RPMI8226 (cell line): ENCODE results near the gene SH3RF3.

Source experiments
- DNase-seq: peaks from one replicate; pipeline ENCODE4 v3.0.0-alpha.2; 2015

Gene SH3RF3

DNA sequence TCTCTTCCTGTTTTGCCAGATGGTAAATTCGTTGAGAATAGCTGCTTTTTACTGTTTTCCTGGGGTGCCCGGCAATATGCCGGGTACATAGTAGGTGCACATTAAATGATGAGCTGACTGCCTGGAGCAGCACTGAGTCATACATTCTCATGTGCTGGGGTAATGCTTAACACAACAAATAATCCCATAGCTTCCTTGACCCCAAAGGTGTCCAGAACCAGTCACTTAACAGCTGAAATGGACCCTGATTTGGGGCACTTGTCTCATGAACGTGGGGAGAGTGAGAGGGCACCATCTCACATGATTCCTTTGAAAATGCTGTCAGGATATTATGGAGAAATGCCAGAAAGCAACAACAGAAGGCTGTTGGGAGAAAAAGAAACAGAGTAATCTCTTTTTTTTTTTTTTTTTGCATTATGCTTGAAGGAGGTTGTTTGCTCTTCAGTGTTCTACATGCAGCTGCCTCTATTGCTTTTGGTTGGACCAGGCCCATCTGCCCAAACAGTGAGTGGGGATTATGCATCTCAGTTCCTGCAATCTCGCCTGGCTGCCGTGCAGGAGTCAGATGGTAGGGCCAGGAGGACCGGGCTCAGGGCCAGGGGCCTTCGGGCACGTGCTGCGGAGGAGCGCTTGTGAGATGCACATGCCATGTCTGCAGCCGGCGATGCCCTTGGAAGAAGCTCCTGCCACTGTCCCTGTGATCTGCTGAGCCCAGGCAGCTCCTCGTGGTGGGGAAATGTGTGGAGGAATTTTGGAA is 162.1 kb downstream of the SH3RF3 start:
- DNase-seq = no peak

DNA sequence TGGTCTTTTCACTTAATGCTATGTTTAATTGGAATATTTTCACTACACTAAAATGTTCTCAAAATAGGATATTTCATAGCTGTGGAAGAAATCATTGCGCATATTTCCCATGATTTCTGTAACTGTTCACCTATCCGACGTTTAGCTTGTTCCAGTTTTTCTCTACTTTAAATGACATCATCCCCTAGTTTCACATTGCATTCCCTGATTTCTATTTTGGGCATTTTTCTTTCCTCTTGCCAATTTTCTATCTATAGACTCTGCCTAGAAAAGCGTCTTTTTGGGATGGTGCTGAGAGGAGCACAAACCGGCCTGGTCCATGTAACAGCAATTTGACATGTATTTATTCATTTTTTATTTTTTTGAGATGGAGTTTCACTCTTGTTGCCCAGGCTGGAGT is 163.4 kb downstream of the SH3RF3 start:
- no peak for DNase-seq

DNA sequence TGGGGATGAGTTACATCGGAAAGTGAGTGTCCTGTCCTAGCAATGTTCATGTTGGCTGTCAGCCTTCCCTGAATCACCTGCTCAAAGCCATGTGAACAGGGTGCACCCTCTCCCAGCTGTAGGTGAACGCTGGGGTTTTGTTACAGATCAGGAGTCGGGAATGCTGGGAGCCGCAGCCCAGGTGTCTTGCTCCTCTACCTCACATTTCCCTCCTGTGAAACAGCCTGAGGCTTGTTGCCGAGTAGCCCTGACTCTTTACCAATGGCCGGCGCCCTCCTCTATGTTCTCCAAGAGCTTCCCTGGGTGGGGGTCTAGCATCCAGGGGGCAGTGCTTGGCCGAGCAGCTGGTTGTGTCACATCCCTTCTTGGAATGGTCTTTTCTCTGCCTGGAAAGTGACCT is 164.7 kb downstream of the SH3RF3 start:
- DNase-seq = no peak

DNA sequence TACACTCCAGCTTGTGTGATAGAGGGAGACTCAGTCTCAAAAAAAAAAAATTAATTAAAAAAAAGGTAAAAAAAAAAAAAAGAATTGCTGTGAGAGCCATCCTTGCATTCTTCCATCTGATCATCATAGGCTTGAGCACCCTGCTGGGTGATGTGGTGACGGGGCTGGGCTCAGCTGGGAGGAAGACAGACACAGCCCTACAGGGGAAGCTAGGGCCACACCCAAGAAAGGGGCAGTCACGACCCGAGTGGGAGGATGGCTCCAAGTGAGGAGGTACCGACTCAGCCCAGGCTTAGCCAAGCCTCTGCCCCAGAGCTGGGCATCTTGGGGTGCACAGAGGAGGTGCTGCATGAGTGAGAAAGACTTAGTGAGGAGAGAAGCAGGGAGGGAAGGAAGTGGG is 165.5 kb downstream of the SH3RF3 start:
- DNase-seq = no peak

DNA sequence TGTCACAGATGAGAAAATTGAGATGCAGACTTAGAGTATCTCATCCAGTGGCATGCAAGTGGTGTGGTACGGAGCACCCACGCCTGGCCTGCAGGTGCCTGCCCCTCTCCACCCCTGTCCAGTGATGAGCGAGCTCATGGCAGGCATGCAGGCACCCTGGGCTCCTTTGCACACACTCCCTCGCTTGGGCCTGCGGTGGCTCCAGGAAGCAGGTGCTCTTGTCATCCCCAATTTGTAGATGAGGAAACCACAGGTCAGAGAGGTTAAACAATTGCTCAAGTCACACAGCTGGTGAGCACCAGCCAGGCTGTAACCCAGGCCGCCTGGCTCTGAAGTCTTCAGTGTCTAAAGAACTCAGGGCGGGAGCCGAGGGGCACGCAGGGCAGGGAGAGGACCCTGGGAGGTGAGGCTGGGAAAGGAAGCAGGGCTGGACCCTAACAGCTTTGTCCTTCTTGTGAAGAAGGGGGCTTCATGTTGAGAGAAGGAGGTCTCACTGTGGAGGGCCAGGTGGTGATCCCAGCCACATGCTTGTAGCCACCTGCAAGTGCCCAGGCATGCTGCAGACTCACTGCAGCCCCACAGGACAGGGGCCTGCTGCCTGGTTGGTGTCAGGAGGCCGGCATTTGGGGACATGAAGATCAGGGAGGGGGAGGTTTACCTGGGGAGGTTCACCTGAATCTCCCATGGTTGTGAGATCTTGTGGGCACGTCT is 166.2 kb downstream of the SH3RF3 start:
- DNase-seq = no peak

DNA sequence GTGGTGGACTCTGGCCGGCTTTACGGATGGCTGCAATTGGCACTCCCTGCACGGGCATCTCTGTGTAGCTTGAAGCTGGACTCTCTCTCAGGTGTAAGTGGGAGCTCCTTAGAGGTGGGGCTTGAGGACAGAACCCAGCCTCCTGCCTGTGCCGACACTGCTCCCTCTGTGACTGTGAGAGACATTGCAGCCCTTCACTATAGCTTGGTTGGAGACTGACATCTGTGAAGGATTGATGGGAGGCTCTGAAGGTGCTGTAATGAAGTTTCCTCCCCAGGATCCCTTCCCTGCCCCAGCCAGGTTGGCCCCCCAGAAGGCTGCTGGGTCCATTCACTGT is 166.7 kb downstream of the SH3RF3 start:
- DNase-seq = no peak

DNA sequence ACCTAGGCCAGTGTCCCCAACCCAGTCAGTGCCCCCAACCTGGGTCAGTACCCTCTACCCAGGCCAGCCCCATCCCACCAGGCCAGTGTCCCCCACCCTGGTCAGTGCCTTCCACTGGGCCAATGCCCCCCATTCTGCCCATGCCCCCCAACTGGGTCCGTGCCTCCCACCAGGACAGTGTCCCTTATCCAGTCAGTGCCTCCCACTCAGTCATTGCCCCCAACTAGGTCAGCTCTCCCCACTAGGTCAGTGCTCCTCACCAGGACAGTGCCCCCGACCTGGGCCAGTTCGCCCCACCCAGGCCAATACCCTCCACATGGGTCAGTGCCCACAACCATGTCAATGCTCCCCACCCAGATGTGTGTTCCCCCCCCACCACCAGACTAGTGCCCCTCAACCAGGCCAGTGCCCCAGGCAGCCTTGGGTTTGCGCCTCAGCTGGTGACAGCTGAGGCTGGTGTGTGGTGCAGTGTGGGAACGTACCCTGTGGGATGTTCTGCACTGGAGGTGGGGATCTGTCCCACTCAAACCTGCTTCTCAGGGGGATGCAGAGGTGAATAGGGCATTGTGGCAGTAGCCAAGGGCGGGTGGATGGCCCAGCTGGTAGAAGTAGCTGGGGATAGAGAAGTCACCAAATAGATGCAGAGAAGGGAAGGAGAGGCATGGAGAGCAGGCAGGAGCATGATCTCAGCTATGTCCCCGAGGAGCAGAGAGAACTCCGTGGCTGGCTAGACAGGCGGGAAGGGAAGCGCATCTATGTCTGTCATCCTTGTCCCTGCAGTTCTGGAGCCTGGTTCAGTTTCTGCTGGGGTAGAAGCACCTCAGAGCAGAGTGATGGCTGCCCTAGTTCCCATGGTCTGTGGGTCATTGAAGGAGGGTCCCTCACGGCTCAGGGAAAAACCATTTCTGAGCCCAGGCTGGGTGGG is 168.8 kb downstream of the SH3RF3 start:
- no peak for DNase-seq

DNA sequence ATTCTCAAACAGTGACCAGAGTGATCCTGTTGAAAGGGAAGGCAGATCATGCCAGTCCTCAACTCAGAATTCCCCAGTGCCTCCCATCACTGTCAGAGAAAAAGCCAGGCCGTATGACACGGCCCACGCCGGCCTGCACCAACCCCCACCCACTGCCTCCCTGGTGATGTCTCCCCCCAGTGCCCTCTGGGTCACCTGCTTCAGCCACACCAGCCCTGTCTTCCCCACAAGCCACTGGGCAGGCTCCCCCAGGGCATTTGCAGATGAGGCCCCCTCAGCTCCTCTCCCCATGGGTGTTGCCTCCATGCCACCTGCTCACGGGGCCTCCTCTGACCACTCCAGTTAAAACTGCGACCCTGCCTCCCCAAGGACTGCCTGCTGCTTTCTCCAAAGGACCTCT is 169.8 kb downstream of the SH3RF3 start:
- DNase-seq = no peak

DNA sequence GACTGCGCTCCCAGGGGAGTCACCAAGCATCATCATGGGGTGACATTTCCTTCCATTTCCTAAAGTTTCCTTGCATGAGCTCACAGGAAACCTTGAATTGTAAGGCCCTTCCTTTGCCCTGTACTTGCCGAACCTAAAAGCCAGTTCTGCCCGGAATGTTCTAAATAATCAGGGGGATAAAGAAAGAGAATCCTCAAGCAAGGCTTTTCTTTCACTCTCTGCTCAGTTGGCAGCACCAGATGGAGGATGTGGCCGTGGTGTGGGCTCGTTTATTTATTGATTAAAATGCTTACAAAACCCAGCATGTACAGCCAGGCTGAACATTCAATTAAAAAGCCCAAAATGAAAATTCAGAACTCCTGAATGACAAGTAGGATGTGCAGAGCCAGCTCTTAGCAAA is 170.5 kb downstream of the SH3RF3 start:
- no peak for DNase-seq

DNA sequence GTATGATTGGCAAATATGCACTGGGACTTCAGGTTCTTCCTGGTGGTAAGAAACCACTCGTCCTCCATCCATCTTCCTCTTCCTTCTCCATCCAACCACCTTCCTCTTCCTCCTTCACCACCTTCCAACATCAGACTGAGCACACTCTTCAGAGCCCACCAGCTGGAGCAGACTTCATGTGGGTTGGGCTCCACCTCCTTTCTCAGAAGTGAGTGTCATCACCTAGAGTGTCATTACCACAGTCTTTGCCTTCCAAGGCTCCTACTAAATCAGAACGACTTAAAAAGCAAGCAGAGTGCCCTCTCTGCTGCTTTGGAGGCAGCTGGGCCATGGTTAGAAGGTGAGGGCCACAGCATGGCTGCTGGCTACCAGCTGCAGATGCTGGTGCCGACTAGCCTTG is 171.6 kb downstream of the SH3RF3 start:
- no peak for DNase-seq

DNA sequence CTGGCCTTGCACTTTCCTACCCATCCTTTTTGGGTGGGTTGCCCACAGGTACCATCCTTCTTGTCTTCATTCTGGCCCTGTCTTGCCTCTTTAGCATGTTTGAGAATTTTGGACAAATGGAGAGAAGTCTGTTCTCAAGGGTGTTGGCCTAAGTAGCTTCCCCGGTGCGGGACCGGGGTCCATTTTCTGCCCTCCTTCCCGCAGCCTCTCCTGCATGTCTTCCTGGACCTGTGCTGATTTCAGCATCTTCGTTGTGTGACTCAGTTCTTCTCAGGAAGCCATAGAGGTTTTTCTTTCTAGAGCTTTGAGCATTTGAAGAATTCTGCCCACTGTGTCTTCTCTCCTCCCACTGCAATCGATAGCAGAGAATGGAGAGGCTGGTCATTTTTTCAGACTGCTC is 172.7 kb downstream of the SH3RF3 start:
- DNase-seq = no peak

DNA sequence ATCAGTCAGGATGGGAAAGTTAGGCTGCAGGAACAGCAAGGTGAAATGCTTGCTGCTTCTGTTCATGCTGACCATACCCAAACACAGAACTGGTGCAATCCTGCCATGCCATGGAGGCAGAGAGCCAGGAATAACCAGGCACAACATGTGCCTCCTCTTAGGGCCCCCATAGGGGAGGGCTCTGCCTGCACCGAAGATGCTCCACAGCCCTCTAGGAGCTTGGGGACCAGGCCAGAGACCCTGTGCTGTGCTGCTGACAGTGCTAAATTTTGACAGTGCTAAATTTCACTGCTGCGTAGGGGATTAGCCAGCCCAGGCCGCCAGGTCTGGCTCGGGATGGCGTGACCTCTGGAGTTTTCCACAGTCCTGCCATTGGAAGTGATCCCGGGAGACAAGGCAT is 173.3 kb downstream of the SH3RF3 start:
- DNase-seq = no peak

DNA sequence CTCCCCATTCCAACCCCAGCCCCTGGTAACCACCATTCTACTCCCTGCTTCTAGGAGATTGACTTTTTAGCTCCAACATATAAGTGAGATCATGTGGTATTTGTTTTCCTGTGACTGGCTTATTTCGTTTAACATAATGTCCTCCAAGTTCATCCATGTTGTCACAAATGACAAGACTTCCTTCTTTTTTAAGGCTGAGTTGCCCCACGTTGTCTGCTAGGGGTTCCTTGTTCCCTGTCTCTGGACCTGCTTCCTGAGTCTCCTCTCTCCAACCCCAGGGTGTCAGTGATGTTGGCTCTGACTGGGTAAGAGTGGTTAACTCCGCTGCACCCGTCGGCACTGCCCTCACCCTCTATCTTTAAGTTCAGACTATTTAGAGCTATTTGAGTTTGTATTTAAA is 175.2 kb downstream of the SH3RF3 start:
- no peak for DNase-seq

DNA sequence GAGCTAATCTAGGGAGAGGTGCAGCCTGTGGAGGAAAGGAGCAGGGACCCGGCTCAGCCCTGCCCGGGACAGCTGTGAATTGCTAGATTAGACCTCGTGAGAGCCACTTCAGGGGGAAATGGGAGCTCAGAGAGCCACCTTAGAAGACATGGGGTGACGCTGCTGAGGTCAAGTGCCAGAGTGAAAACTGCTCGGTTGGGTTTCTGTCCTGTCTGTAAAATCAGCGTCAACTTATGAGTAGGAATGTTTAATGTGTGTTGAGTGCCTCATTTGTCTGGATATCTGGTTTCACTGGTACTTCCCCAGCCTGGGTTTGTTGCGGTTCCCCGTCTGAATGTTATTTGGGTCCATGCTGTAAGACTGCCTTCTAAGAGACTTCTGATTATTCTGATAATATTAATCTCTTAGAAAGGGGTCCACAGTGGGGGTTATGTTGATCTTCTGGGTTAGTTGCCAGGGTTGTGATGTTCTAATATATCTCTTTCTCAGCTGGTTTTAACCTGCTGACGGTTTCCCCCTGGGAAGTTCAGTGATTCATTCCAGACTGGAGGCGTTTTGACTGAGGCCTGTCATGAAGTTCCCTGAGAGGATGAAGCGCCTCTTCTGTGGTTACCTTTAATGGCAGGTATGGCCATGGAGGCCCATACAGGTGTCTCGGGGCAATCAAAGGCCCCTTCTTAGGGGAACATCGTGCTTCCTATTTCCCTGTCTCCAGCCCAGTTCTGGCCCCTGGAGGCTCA is 175.9 kb downstream of the SH3RF3 start:
- DNase-seq = no peak

DNA sequence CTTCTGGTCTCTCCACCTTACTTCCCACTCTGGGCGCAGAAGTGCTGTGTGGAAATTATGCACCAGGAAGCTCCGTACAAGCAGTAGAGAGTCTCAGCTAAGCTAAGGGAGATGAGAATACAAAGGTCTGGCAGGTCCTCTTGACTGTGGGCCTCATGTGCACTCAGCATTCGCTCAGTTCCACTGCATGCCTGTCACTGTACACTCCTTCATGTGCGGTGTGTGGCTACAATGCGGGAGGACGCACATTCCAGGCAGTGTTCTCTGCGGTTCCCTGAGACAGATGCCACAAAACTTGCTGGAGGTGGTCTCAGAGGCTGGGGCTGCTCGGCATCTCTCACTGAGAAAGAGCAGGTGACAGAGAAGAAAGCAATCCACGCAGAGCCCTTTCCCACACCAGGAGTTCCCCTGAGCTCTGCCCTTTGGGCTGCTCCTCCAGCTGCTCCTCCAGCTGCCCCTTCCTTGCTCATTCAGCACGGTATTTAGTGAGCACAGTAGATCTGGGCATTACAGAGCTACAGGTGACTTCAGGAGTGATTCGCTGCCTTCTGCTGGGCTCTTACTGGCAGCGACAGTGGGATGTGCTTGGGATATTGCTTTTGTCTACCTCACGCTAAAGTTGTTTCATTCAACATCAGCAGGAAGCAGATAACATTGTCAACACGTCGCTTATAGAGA is 176.6 kb downstream of the SH3RF3 start:
- no peak for DNase-seq

DNA sequence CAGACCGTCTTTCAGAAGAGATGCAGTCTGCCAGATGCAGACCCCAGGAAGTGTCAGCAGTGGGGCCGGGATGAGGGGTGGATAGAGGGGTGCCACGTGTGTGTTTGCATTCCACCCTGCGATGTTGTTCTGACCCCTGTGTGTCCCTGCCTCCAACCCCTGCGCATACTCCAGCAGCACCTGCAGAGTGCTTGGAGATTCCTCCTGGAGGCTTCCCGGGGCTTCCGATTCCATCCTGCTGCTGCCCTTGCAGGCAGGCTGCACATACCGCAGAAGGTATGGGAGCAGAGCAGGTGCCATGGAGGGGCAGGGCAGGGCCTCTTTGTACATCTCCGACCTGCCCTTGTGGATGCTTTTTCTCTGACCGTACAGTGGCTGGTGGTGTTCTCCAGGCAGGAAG is 177.2 kb downstream of the SH3RF3 start:
- DNase-seq = no peak

DNA sequence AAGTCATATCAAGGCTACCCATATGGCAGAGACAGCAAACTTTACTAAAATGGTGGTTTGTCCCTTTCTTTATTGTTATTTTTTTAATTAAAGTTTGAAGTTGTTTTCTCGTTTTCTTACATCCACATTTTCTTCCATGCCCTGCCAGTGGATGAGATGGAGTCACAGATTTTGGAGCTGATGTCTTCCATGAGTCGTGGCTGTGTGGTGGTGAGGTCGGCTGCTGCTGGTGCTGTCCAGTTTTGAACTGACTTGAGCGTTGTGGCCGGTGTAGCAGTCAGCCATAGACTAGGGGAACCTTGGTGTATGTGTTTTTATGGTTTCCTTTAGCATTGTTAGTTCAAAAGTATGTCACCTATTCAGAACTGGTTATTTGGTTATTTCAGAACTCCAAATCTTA is 182.8 kb downstream of the SH3RF3 start:
- no peak for DNase-seq

DNA sequence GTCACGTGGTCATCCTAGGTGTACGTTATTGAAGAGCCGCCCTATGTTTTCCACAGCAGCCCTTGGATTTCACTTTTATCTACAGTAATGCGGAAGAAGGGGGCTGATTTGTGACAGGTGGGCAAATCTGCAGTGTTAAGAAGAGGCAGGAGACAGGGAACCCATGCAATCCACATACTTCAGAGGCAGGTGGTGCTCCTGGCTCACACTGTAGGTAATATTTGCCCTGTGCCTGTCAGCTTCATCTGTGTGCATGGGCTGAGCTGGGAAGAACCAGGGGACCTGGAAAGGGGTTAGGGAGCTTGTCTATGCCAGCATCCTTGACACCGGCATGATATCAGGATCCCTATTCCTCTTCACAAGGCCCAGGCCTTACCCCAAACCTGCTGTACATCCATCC is 183.9 kb downstream of the SH3RF3 start:
- DNase-seq = no peak

DNA sequence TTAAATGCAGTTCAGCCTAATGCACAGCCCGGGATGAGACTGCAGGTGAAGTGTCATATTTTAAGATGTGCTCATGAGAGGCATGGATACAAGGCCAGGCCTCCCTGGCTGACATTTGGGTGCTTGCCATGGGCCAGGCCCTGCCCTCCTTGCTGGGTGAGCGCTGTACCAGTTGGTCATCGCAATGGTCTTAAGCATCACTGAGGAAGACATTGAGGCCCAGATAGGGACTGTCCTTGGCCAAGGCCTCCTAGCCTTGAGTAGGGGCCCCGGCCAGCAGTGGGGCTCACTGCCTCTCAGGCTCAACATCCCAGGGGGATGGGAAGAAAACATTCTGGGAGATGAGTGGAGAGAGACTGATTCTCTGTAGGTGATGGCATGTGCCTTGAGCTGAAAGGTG is 184.3 kb downstream of the SH3RF3 start:
- DNase-seq = no peak

DNA sequence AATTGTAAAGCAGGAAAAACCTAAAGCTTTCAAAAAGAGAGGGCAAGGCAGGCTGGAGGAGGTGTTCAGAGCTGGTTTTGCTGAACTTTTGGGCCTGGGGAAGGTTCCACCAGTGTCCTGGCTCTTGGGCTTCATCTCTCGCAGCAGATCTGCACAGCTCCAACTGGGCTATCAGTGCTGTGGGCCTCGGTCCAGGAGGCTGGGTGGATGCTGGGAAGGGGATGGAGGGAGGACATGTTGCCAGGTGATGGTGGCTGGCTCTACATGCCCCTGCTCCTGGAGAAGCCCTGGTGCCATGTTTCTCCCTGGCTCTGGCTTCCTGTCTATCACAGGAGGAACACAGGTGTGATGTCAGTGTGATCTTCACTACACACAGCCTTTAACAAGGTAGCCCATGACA is 187.1 kb downstream of the SH3RF3 start:
- DNase-seq = no peak

DNA sequence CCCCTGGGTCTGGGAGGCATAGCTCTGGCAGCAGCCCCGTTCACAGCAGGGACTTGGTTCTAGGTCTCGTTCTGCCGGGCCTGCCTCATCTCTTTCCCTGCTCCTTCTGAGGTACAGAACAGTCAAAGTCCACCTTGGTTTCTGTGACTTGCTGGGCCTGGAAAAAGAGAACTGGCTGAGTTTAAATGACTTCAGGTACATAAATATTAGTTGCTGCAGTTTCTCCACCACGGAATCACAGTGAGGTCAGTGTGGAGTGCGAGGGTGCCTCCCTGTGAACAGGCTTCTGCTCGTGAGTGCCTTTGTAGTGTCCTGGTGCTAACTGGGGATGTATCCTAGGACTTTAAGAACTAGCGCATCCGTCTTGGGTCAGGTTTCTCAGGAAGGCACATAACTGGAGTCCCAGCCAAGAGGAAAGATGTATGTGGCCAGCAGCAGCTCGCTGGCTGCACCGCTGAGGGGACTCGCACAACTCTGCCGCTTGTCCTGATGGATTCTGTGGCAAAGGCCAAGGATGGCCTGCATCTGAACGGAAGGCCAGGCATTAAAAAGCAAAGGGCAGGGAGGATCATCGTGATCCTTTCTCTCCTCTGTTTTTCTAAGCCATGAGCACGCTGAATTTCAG is 188.6 kb downstream of the SH3RF3 start:
- DNase-seq = no peak
